EH (cell line): ENCODE measurements around the gene CTNNA3.

Source experiments
- DNase-seq: peaks from one replicate; pipeline ENCODE4 v3.0.0-alpha.2; 2015; ENCODE audit warnings: low read depth

The CTNNA3 gene

GRCh38 chr10:66284621-66285020, 1411.4 kb downstream of the CTNNA3 start:
- DNase-seq: no peak

GRCh38 chr10:66283874-66284464, 1412.0 kb downstream of the CTNNA3 start:
- no peak for DNase-seq

GRCh38 chr10:66283064-66283463, 1412.9 kb downstream of the CTNNA3 start:
- DNase-seq: no peak

- no peak for DNase-seq
Observed at GRCh38 chr10:66281327-66281726, 1414.7 kb downstream of the CTNNA3 start.

GRCh38 chr10:66277481-66277880, 1418.5 kb downstream of the CTNNA3 start:
- no peak for DNase-seq

- DNase-seq: no peak
Observed at GRCh38 chr10:66273966-66274519, 1422.0 kb downstream of the CTNNA3 start.

- no peak for DNase-seq
Observed at GRCh38 chr10:66265398-66265797, 1430.6 kb downstream of the CTNNA3 start.

- DNase-seq: no peak
Observed at GRCh38 chr10:66259836-66260235, 1436.2 kb downstream of the CTNNA3 start.

- no peak for DNase-seq
Observed at GRCh38 chr10:66258693-66259092, 1437.3 kb downstream of the CTNNA3 start.

GRCh38 chr10:66257801-66258200, 1438.2 kb downstream of the CTNNA3 start:
- DNase-seq: no peak

- DNase-seq: no peak
Observed at GRCh38 chr10:66252986-66253385, 1443.0 kb downstream of the CTNNA3 start.

- no peak for DNase-seq
Observed at GRCh38 chr10:66246177-66246576, 1449.8 kb downstream of the CTNNA3 start.

GRCh38 chr10:66244953-66245352, 1451.0 kb downstream of the CTNNA3 start:
- DNase-seq: no peak

- no peak for DNase-seq
Observed at GRCh38 chr10:66242885-66243284, 1453.1 kb downstream of the CTNNA3 start.

- DNase-seq: no peak
Observed at GRCh38 chr10:66239062-66239461, 1456.9 kb downstream of the CTNNA3 start.

- DNase-seq: no peak
Observed at GRCh38 chr10:66238343-66238742, 1457.7 kb downstream of the CTNNA3 start.

- no peak for DNase-seq
Observed at GRCh38 chr10:66234872-66235271, 1461.1 kb downstream of the CTNNA3 start.

- DNase-seq: no peak
Observed at GRCh38 chr10:66228887-66229286, 1467.1 kb downstream of the CTNNA3 start.

GRCh38 chr10:66223656-66224055, 1472.3 kb downstream of the CTNNA3 start:
- no peak for DNase-seq

GRCh38 chr10:66222462-66223046, 1473.4 kb downstream of the CTNNA3 start:
- DNase-seq: no peak

- no peak for DNase-seq
Observed at GRCh38 chr10:66218981-66219587, 1476.9 kb downstream of the CTNNA3 start.

- no peak for DNase-seq
Observed at GRCh38 chr10:66218289-66218688, 1477.7 kb downstream of the CTNNA3 start.

- DNase-seq: no peak
Observed at GRCh38 chr10:66215920-66216319, 1480.1 kb downstream of the CTNNA3 start.
